Vagina (tissue), 2 donors: ENCODE measurements around the gene STK39. TPM values are rescaled to one million over a fixed set of nuclear protein-coding genes. Genes with fewer than 3 reads are reported as not detected.
A peak's percentile ranks its signal among the peaks of the same experiment; 100 is the strongest.

Experiments
- DNase-seq, 2 donors: peaks; one replicate each; pipeline ENCODE4 v3.0.0-alpha.2; 2017; ENCODE audit errors: extremely low spot score in 2 of 2
- H3K27ac ChIP-seq: fragments of 200-600 bp; sonication (generic); one replicate; pipeline ENCODE4 v1.5.1; 2019
- H3K27me3 ChIP-seq: fragments of 200-600 bp; sonication (generic); one replicate; pipeline ENCODE4 v1.5.1; 2019
- H3K36me3 ChIP-seq, 2 donors: fragments of 200-600 bp; sonication (generic); one replicate each; pipeline ENCODE4 v1.5.1; 2017 to 2019
- H3K4me1 ChIP-seq: fragments of 200-600 bp; sonication (generic); one replicate; pipeline ENCODE4 v1.5.1; 2019
- H3K4me3 ChIP-seq, 2 donors: fragments of 200-600 bp; sonication (generic); 1 replicate in 1 of 2; 2 replicates in 1 of 2; pipeline ENCODE4 v1.5.1; 2016 to 2019
- H3K9me3 ChIP-seq: fragments of 200-600 bp; sonication (generic); one replicate; pipeline ENCODE4 v1.5.1; 2019
- POLR2A ChIP-seq, 2 donors: fragments of 450-650 bp; IDR thresholded peaks; one replicate each; pipeline ENCODE4 v1.6.1; 2017; ENCODE audit warnings: antibody characterized with exemption in 2 of 2, mild to moderate bottlenecking in 2 of 2, moderate library complexity in 2 of 2
- POLR2AphosphoS5 ChIP-seq, 2 donors: sonication (generic); formaldehyde crosslinking; IDR thresholded peaks; one replicate each; pipeline ENCODE4 v1.9.0; 2017; ENCODE audit warnings: antibody characterized with exemption in 2 of 2, mild to moderate bottlenecking in 2 of 2, low read depth in 1 of 2; ENCODE audit not compliant: insufficient read depth in 1 of 2
- intact Hi-C: fragments of 100-400 bp; cut with DNase I; formaldehyde crosslinking; loops from one replicate; pipeline ENCODE4 v1.15.1; 2023
- total RNA-seq: library from RNA; depleted of rRNA; stranded (reverse); fragments of >200 nt; gene quantifications from one replicate; pipeline ENCODE4 v1.2.3, GENCODE V29; 2016
- TF ChIP-seq, protein P1 (sequence below), 3 experiments: fragments of 450-650 bp in 2 of 3; fragments of 200-600 bp in 1 of 3; sonication (generic) in 1 of 3; IDR thresholded peaks; one replicate each; pipeline ENCODE4 v1.5.1; 2017 to 2019; ENCODE audit warnings: antibody characterized with exemption in 3 of 3, mild to moderate bottlenecking in 2 of 3, moderate library complexity in 2 of 3

STK39 gene
- total RNA-seq, 1 donor from 2014 or later, result 15.5 TPM

DNA sequence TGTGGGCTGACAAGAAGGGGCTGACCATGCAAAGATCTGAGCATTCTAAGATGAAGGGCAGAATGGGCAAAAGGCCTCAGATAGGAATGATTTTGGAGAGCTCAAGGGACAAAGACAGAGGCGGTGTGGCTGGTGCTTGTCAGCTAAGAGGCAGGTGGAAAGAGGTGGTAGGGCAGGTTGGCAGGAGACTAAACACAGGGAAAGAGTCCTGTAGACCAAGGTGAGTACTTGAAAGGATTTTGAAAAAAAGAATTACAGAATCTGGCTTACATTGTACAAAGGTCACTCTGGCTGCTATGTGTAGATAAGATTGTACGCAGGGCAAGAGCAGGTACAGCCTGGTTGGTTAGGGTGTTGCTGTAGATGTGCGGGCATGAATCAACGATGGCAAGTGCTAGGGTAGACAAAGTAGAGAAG, 50.6 kb downstream of the STK39 start:
- TF ChIP-seq, protein P1, sequence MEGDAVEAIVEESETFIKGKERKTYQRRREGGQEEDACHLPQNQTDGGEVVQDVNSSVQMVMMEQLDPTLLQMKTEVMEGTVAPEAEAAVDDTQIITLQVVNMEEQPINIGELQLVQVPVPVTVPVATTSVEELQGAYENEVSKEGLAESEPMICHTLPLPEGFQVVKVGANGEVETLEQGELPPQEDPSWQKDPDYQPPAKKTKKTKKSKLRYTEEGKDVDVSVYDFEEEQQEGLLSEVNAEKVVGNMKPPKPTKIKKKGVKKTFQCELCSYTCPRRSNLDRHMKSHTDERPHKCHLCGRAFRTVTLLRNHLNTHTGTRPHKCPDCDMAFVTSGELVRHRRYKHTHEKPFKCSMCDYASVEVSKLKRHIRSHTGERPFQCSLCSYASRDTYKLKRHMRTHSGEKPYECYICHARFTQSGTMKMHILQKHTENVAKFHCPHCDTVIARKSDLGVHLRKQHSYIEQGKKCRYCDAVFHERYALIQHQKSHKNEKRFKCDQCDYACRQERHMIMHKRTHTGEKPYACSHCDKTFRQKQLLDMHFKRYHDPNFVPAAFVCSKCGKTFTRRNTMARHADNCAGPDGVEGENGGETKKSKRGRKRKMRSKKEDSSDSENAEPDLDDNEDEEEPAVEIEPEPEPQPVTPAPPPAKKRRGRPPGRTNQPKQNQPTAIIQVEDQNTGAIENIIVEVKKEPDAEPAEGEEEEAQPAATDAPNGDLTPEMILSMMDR (IDR thresholded peaks at IDR 0.05), result no peak
- TF ChIP-seq POLR2AphosphoS5 (IDR thresholded peaks at IDR 0.05; ENCODE audit: insufficient read depth in 1 of 2, low read depth in 1 of 2), result no peak
- no peak for TF ChIP-seq POLR2A (IDR thresholded peaks at IDR 0.05)
- intact Hi-C loops, result no loop called here
- DNase-seq, result no peak
- Histone ChIP-seq H3K27me3 (no peaks in the 10 kb centered on the region), H3K4me3 (no peak overlapping the region), H3K36me3 (no peaks in the 10 kb centered on the region), H3K9me3 (no peaks in the 10 kb centered on the region), H3K27ac (no peak overlapping the region), H3K4me1 (peaks cover 28% of the 10 kb centered on the region)

DNA sequence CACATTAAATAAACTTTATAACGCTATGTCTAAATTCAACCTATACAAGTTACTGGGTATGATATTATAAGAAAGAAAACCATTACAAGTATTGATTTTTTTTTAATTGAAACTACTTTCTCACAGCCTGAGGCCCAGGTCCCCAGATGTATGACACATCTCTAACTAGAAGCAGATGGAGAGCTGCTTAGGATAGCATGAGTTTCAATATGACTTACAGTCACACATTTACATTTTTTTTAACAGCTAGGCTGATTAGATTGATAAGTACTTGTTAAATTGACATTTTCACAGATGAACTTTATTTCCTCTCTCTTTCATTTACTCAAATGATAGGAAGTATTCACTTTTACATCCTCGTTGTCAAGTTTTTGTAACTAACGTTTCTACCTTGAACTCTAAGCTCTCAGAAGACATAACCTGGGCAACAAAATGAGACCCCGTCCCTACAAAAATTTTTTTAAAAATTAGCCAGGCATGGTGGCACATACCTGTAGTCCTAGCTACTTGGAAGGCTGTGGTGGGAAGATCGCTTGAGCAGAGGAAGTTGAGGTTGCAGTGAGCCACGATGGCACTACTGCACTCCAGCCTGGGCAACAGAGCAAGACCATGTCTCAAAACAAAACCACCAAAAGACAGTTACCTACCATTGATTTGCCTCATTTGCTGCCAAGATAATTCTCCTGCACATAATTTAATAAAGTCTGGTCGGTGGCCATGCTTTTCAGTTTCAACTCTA, 52.4 kb downstream of the STK39 start:
- no peak for DNase-seq
- Histone ChIP-seq H3K36me3 (no peaks in the 10 kb centered on the region), H3K9me3 (no peaks in the 10 kb centered on the region), H3K4me1 (peaks cover 32% of the 10 kb centered on the region), H3K27ac (no peak overlapping the region), H3K4me3 (no peak overlapping the region), H3K27me3 (no peaks in the 10 kb centered on the region)
- intact Hi-C loops, result no loop called here
- TF ChIP-seq POLR2A (IDR thresholded peaks at IDR 0.05), result no peak
- TF ChIP-seq, protein P1 (IDR thresholded peaks at IDR 0.05), result no peak
- TF ChIP-seq POLR2AphosphoS5 (IDR thresholded peaks at IDR 0.05; ENCODE audit: insufficient read depth in 1 of 2, low read depth in 1 of 2), result no peak

DNA sequence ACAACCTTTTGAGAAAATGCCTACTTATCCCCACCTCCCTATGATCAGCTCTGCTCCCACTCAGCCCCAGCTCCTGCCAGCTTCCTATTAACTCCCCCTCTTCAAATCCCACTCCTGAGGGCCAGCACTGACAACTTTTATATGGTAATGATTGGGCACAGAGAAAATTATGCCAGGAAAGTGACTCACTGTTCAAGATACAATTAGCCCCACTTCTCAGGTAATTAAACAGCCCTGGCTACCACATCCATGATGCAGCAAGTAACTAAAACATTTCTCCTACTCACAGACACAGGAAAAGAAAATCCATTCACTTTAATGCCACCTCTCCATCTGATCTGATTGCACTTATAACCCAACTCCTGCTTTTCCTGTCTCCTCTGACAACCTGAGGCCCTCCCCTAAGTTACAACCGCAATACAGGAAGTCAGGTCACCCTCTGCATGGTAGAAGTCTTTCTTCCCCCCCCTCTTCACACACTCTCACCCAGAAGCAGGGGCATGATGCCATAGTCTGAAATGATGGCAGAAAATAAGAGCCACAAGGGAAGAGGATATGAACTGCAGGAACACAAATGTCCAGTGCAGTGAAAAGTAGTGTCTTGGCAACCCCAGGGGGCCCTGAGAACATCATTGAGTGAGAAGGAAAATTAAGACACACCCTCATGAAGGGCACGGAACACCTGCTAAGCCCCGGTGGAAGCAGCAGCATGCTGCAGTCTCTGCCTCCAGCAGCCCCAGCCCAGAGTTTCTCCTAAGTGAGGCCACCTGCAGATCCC, 54.4 kb downstream of the STK39 start:
- intact Hi-C loops, result no loop called here
- Histone ChIP-seq H3K9me3 (no peaks in the 10 kb centered on the region), H3K36me3 (no peaks in the 10 kb centered on the region), H3K4me1 (peaks cover 32% of the 10 kb centered on the region), H3K4me3 (no peak overlapping the region), H3K27ac (no peak overlapping the region), H3K27me3 (no peaks in the 10 kb centered on the region)
- TF ChIP-seq, protein P1 (IDR thresholded peaks at IDR 0.05), result no peak
- TF ChIP-seq POLR2AphosphoS5 (IDR thresholded peaks at IDR 0.05; ENCODE audit: insufficient read depth in 1 of 2, low read depth in 1 of 2) (no peak), POLR2A (IDR thresholded peaks at IDR 0.05) (no peak)
- no peak for DNase-seq

DNA sequence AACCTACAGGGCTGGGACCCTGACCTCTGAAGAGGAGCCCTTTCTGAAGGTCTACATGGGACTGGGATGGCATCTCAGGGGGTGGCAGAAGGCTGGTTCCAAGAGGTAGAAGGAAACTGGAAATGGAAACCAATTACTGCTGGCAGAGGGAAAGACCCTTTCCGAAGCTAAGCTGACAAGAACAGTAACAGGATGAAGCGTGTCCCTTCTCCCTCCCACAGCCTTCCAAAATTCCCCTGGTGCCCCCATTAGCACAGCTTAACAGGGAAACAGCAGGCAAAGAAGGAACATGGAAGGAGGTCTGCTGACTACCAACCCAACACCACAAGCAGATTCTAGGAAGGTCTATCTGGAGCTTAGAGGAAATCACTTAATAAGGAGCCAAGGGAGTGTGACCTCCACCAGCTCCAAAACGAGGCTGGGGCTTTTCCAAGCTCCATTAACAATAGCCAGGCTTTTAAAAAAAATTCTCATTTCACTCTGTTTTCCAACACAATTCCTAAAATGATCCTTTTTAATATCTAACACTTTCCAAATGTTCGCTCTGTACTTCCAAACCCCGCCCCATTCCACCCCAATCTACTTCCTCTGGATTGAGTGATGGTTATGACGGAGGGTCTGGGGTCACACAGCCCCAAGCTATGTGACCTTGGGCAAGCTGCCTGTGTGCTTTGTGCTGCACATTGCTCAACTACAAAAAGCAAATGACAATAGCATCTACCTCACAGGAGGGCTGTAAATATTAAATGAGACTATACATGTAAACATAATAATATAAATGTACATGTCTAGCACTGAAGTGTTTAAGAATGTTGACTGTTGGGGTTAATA, 55.2 kb downstream of the STK39 start:
- no peaks in the 10 kb centered on the region for H3K36me3 ChIP-seq
- no peak overlapping the region for H3K27ac ChIP-seq
- TF ChIP-seq, protein P1 (IDR thresholded peaks at IDR 0.05), result no peak
- TF ChIP-seq POLR2A (IDR thresholded peaks at IDR 0.05), result no peak
- TF ChIP-seq POLR2AphosphoS5 (IDR thresholded peaks at IDR 0.05; ENCODE audit: insufficient read depth in 1 of 2, low read depth in 1 of 2), result no peak
- H3K4me1 ChIP-seq, result peaks cover 32% of the 10 kb centered on the region
- H3K4me3 ChIP-seq, result no peak overlapping the region
- H3K27me3 ChIP-seq, result no peaks in the 10 kb centered on the region
- DNase-seq, result peak in 1 of 2 donors; percentile 74
- H3K9me3 ChIP-seq, result no peaks in the 10 kb centered on the region
- intact Hi-C loops, result no loop called here
